ENCODE data around the gene GRM8. TPM values are rescaled to one million over a fixed set of nuclear protein-coding genes. Genes with fewer than 3 reads are reported as not detected.
A peak's percentile ranks its signal among the peaks of the same experiment; 100 is the strongest.

Gene GRM8
- total and polyA plus RNA-seq, 9 donors = 0.18 to 0.75 (median 0.26) TPM; not detected in 1

GRCh38 chr7:126487728-126488442, 764.9 kb downstream of the GRM8 start:
- H3K27ac ChIP-seq (ENCODE audit: low read length) = no peak overlapping the region
- H3K36me3 ChIP-seq (ENCODE audit: control insufficient read depth, insufficient read depth, low read length) = no peaks in the 10 kb centered on the region
- no CpG with 5 or more reads among the region's 4 CpGs for WGBS (ENCODE audit: insufficient coverage)

DNA sequence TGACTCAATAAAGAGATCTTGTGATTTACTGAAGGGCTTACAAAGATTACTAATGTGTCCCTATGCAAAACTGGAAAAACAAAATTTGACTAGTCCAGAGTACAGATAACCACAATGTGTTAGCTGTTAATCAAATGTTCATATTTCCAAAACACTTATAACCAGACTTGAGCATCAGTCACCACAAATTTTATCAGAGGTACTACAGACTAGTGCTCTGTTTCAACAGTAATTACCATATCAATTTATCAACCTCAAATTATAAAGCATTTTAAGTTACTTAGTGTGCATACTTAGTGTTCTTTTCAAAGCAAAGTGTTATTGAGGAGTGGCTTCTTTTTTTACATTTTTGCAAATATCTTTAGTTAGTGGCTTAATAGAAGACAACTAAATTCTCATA, 765.9 kb downstream of the GRM8 start:
- Histone ChIP-seq H3K27me3 (ENCODE audit: control insufficient read depth, insufficient read depth, low read length) (no peaks in the 10 kb centered on the region), H3K36me3 (ENCODE audit: control insufficient read depth, insufficient read depth, low read length) (no peaks in the 10 kb centered on the region), H3K27ac (ENCODE audit: low read length) (no peak overlapping the region), H3K4me3 (ENCODE audit: low read length) (no peak overlapping the region), H3K9me3 (replicated peaks; ENCODE audit: control insufficient read depth, low read depth, low read length) (no peaks in the 10 kb centered on the region), H3K4me1 (ENCODE audit: control insufficient read depth, insufficient read depth, low read length) (no peaks in the 10 kb centered on the region)
- no peak for DNase-seq

More at GRCh38 chr7:126487728-126488442, 764.9 kb downstream of the GRM8 start:
- H3K4me3 ChIP-seq (ENCODE audit: low read length) = no peak overlapping the region
- H3K27me3 ChIP-seq (ENCODE audit: control insufficient read depth, insufficient read depth, low read length) = no peaks in the 10 kb centered on the region
- DNase-seq = no peak
- no peaks in the 10 kb centered on the region for H3K4me1 ChIP-seq (ENCODE audit: control insufficient read depth, insufficient read depth, low read length)
- no peaks in the 10 kb centered on the region for H3K9me3 ChIP-seq (replicated peaks; ENCODE audit: control insufficient read depth, low read depth, low read length)

DNA sequence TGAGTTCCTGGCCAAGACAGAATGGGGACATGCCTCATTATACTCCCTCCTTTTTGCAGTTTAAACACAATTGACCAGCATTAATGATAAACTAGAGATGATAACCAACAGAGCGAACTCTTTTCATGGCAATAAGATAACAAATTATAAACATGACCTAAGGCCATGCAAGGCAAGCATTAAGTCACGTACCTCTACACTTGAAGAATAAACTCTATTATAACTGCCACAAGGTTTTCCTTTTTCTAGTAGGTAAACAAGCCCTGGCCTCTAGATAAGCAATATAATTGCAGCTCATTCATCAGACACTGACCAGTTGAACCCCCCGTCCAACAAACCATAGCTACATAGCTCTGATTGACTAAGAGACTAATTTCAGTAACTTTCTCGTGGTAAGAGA, 767.0 kb downstream of the GRM8 start:
- Histone ChIP-seq H3K4me1 (ENCODE audit: control insufficient read depth, insufficient read depth, low read length) (no peaks in the 10 kb centered on the region), H3K27me3 (ENCODE audit: control insufficient read depth, insufficient read depth, low read length) (no peaks in the 10 kb centered on the region), H3K36me3 (ENCODE audit: control insufficient read depth, insufficient read depth, low read length) (no peaks in the 10 kb centered on the region), H3K27ac (ENCODE audit: low read length) (no peak overlapping the region), H3K9me3 (replicated peaks; ENCODE audit: control insufficient read depth, low read depth, low read length) (no peaks in the 10 kb centered on the region), H3K4me3 (ENCODE audit: low read length) (no peak overlapping the region)
- no peak for DNase-seq
- 86% methylated on average over 1 of the region's 4 CpGs for WGBS (ENCODE audit: insufficient coverage)

- WGBS (ENCODE audit: insufficient coverage) = no CpG with 5 or more reads among the region's 3 CpGs
- Histone ChIP-seq H3K27ac (ENCODE audit: low read length) (no peak overlapping the region), H3K36me3 (ENCODE audit: control insufficient read depth, insufficient read depth, low read length) (no peaks in the 10 kb centered on the region), H3K4me3 (ENCODE audit: low read length) (no peak overlapping the region), H3K9me3 (replicated peaks; ENCODE audit: control insufficient read depth, low read depth, low read length) (no peaks in the 10 kb centered on the region), H3K4me1 (ENCODE audit: control insufficient read depth, insufficient read depth, low read length) (no peaks in the 10 kb centered on the region), H3K27me3 (ENCODE audit: control insufficient read depth, insufficient read depth, low read length) (no peaks in the 10 kb centered on the region)
- DNase-seq = peak; percentile 1
Observed at GRCh38 chr7:126483972-126484371, 768.8 kb downstream of the GRM8 start.

DNA sequence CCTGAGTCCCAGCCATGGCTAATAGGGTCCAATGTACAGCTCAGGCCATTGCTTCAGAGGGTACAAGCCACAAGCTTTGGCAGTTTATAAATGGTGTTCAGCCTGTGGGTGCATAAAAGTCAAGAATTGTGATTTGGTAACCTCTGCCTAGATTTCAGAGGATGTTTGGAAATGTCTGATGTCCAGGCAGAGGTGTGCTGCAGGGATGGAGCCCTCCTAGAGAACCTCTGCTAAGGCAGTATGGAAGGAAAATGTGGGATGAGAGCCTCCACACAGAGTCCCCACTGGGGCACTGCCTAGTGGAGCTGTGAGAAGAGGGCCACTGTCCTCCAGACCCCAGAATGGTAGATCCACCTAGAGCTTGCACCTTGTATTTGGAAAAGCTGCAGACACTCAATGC, 779.9 kb downstream of the GRM8 start:
- no peak overlapping the region for H3K27ac ChIP-seq (ENCODE audit: low read length)

DNA sequence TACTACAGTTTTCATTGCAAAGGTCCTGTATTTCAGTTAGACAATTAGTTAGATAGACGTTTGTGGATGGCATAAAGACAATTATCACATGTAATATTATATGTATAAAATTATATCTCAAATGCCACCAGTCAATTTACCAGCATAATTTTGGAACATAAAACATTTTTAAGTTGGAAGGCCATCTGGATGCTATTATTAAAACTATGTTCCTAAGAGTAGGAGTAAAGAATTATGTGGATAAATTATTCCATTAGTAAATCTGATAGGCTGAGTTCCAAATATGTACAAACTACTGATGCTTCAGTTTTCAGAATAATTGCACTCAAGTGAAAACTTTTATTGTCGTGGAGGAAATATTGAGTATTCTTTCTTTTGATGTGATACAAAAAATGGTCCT, 790.3 kb downstream of the GRM8 start:
- Histone ChIP-seq H3K27ac (ENCODE audit: low read length) (no peak overlapping the region), H3K4me3 (ENCODE audit: low read length) (no peak overlapping the region), H3K9me3 (replicated peaks; ENCODE audit: control insufficient read depth, low read depth, low read length) (no peaks in the 10 kb centered on the region), H3K27me3 (ENCODE audit: control insufficient read depth, insufficient read depth, low read length) (no peaks in the 10 kb centered on the region), H3K4me1 (ENCODE audit: control insufficient read depth, insufficient read depth, low read length) (no peaks in the 10 kb centered on the region), H3K36me3 (ENCODE audit: control insufficient read depth, insufficient read depth, low read length) (no peaks in the 10 kb centered on the region)
- WGBS (ENCODE audit: insufficient coverage) = no CpG with 5 or more reads among the region's 2 CpGs
- DNase-seq = no peak

More for the DNA sequence above, 779.9 kb downstream of the GRM8 start:
- Histone ChIP-seq H3K4me1 (ENCODE audit: control insufficient read depth, insufficient read depth, low read length) (no peaks in the 10 kb centered on the region), H3K9me3 (replicated peaks; ENCODE audit: control insufficient read depth, low read depth, low read length) (peaks cover 12% of the 10 kb centered on the region), H3K4me3 (ENCODE audit: low read length) (no peak overlapping the region), H3K36me3 (ENCODE audit: control insufficient read depth, insufficient read depth, low read length) (no peaks in the 10 kb centered on the region), H3K27me3 (ENCODE audit: control insufficient read depth, insufficient read depth, low read length) (no peaks in the 10 kb centered on the region)
- no peak for DNase-seq

GRCh38 chr7:126460664-126461063, 792.1 kb downstream of the GRM8 start:
- H3K4me3 ChIP-seq (ENCODE audit: low read length) = no peak overlapping the region
- WGBS (ENCODE audit: insufficient coverage) = no CpG with 5 or more reads among the region's 2 CpGs
- H3K27me3 ChIP-seq (ENCODE audit: control insufficient read depth, insufficient read depth, low read length) = no peaks in the 10 kb centered on the region
- H3K4me1 ChIP-seq (ENCODE audit: control insufficient read depth, insufficient read depth, low read length) = no peaks in the 10 kb centered on the region
- no peak overlapping the region for H3K27ac ChIP-seq (ENCODE audit: low read length)
- no peak for DNase-seq
- no peaks in the 10 kb centered on the region for H3K9me3 ChIP-seq (replicated peaks; ENCODE audit: control insufficient read depth, low read depth, low read length)
- H3K36me3 ChIP-seq (ENCODE audit: control insufficient read depth, insufficient read depth, low read length) = no peaks in the 10 kb centered on the region

- WGBS (ENCODE audit: insufficient coverage) = no CpG with 5 or more reads among the region's 3 CpGs
- Histone ChIP-seq H3K27ac (ENCODE audit: low read length) (no peak overlapping the region), H3K36me3 (ENCODE audit: control insufficient read depth, insufficient read depth, low read length) (no peaks in the 10 kb centered on the region), H3K9me3 (replicated peaks; ENCODE audit: control insufficient read depth, low read depth, low read length) (no peaks in the 10 kb centered on the region), H3K4me3 (ENCODE audit: low read length) (no peak overlapping the region), H3K4me1 (ENCODE audit: control insufficient read depth, insufficient read depth, low read length) (no peaks in the 10 kb centered on the region), H3K27me3 (ENCODE audit: control insufficient read depth, insufficient read depth, low read length) (no peaks in the 10 kb centered on the region)
- DNase-seq = no peak
Observed at GRCh38 chr7:126453104-126453503, 799.6 kb downstream of the GRM8 start.

- Histone ChIP-seq H3K9me3 (replicated peaks; ENCODE audit: control insufficient read depth, low read depth, low read length) (no peaks in the 10 kb centered on the region), H3K27me3 (ENCODE audit: control insufficient read depth, insufficient read depth, low read length) (no peaks in the 10 kb centered on the region), H3K27ac (ENCODE audit: low read length) (no peak overlapping the region), H3K4me1 (ENCODE audit: control insufficient read depth, insufficient read depth, low read length) (no peaks in the 10 kb centered on the region), H3K4me3 (ENCODE audit: low read length) (no peak overlapping the region), H3K36me3 (ENCODE audit: control insufficient read depth, insufficient read depth, low read length) (no peaks in the 10 kb centered on the region)
- no peak for DNase-seq
- 42% methylated on average over 3 of the region's 4 CpGs for WGBS (ENCODE audit: insufficient coverage)
Observed at GRCh38 chr7:126450269-126450671, 802.5 kb downstream of the GRM8 start.

DNA sequence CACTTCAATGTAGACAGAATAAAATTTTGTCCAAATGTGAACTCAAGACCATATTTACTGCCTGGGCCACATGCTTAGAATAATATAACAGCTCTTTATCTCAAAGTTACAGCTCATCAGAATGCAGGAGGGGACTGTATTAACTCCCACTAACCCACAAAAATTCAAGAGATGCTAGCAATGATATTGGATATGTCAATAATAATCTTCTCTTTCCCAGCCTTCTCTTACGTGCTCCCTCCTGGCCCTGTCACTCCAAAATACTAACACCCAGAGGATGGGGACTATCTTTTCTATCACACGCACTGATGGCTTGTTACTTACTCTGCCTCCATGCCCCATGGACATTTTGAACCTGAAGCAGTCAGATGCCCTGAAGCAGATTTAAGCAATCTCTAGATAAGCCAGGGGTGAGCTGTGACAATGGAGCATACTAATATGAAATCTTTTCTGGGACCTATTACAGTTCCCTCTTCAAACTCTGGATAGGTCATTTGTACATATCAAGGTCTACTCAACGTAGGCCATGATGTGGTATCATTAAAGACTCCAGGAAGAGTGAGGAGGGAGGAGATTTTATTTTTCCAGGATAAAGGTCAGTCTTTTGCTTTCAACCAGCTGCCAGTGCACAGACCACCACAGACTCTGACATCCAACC, 803.0 kb downstream of the GRM8 start:
- DNase-seq = peak; percentile 15

More for the DNA sequence above, 803.0 kb downstream of the GRM8 start:
- no peak overlapping the region for H3K4me3 ChIP-seq (ENCODE audit: low read length)
- H3K9me3 ChIP-seq (replicated peaks; ENCODE audit: control insufficient read depth, low read depth, low read length) = no peaks in the 10 kb centered on the region
- H3K27ac ChIP-seq (ENCODE audit: low read length) = no peak overlapping the region
- no peaks in the 10 kb centered on the region for H3K36me3 ChIP-seq (ENCODE audit: control insufficient read depth, insufficient read depth, low read length)
- H3K27me3 ChIP-seq (ENCODE audit: control insufficient read depth, insufficient read depth, low read length) = no peaks in the 10 kb centered on the region
- H3K4me1 ChIP-seq (ENCODE audit: control insufficient read depth, insufficient read depth, low read length) = no peaks in the 10 kb centered on the region
- WGBS (ENCODE audit: insufficient coverage) = no CpG with 5 or more reads among the region's 3 CpGs

Data from muscle of leg (tissue), 11 donors.